Measurements from ENCODE around the gene RPS6KA1. TPM values are rescaled to one million over a fixed set of nuclear protein-coding genes. Genes with fewer than 3 reads are reported as not detected.

RPS6KA1 gene
- total and polyA plus RNA-seq, 11 donors: 1.1 to 24.4 (median 3.5) TPM

GRCh38 chr1:26597629-26598039 lies 68.1 kb downstream of the RPS6KA1 start:
- no peaks in the 10 kb centered on the region for H3K36me3 ChIP-seq
- H3K27ac ChIP-seq: no peak overlapping the region
- no peak overlapping the region for H3K4me3 ChIP-seq
- no peaks in the 10 kb centered on the region for H3K9me3 ChIP-seq
- WGBS, 4 donors: 8 to 13% (median 9%) methylated on average over 2 of the region's 2 CpGs
- intact Hi-C loops (cut with DNase I): no loop called here
- DNase-seq (no peak), ATAC-seq (no peak)
- TF ChIP-seq POLR2A (IDR thresholded peaks at IDR 0.05): no peak
- TF ChIP-seq CTCF (IDR thresholded peaks at IDR 0.05): peak; percentile 56 to 76 (median 68)
- H3K27me3 ChIP-seq: no peaks in the 10 kb centered on the region
- H3K4me1 ChIP-seq: peaks cover 0 to 23% (median 0%) of the 10 kb centered on the region in 12 donors

- Histone ChIP-seq H3K27me3 (no peaks in the 10 kb centered on the region), H3K4me3 (no peak overlapping the region), H3K9me3 (no peaks in the 10 kb centered on the region), H3K36me3 (no peaks in the 10 kb centered on the region), H3K27ac (peak overlapping the region in 1 of 12 donors; percentile 3), H3K4me1 (peaks cover 0 to 23% (median 0%) of the 10 kb centered on the region in 12 donors)
- no peak for DNase-seq
- 58 to 68% (median 61%) methylated on average over 3 of the region's 3 CpGs for WGBS, 4 donors
- intact Hi-C loops (cut with DNase I): no loop called here
- TF ChIP-seq CTCF (IDR thresholded peaks at IDR 0.05): no peak
- TF ChIP-seq POLR2A (IDR thresholded peaks at IDR 0.05): no peak
- peak in 1 of 4 donors; percentile 26 for ATAC-seq
Measured at GRCh38 chr1:26598890-26599289, 69.3 kb downstream of the RPS6KA1 start.

- peak in 2 of 5 donors; percentile 35 to 36 for DNase-seq
- Histone ChIP-seq H3K4me3 (no peak overlapping the region), H3K4me1 (peaks cover 0 to 23% (median 0%) of the 10 kb centered on the region in 12 donors), H3K27me3 (no peaks in the 10 kb centered on the region), H3K36me3 (no peaks in the 10 kb centered on the region), H3K9me3 (no peaks in the 10 kb centered on the region), H3K27ac (no peak overlapping the region)
- ATAC-seq: peak in 2 of 4 donors; percentile 28 to 42
- TF ChIP-seq CTCF (IDR thresholded peaks at IDR 0.05) (peak; percentile 79 to 95 (median 90)), POLR2A (IDR thresholded peaks at IDR 0.05) (no peak)
- intact Hi-C loops (cut with DNase I): loop anchor here (1.0 to 10.0 kb wide), 10 partner anchors 74 to 276 kb away; no protein-coding TSS in a partner anchor
- 1 to 2% (median 1%) methylated on average over 2 of the region's 2 CpGs for WGBS, 4 donors
Measured at GRCh38 chr1:26602378-26602959, 72.9 kb downstream of the RPS6KA1 start.

- 71 to 81% (median 72%) methylated on average over 4 of the region's 4 CpGs for WGBS, 4 donors
- no peaks in the 10 kb centered on the region for H3K27me3 ChIP-seq
- H3K4me1 ChIP-seq: peaks cover 0 to 12% (median 0%) of the 10 kb centered on the region in 12 donors
- no peaks in the 10 kb centered on the region for H3K36me3 ChIP-seq
- ATAC-seq (no peak), DNase-seq (no peak)
- H3K9me3 ChIP-seq: no peaks in the 10 kb centered on the region
- intact Hi-C loops (cut with DNase I): loop anchor here (1.0 to 10.0 kb wide), 9 partner anchors 73 to 275 kb away; no protein-coding TSS in a partner anchor
- no peak for TF ChIP-seq POLR2A (IDR thresholded peaks at IDR 0.05)
- no peak for TF ChIP-seq CTCF (IDR thresholded peaks at IDR 0.05)
- H3K4me3 ChIP-seq: no peak overlapping the region
- H3K27ac ChIP-seq: no peak overlapping the region
Measured at GRCh38 chr1:26603856-26604255, 74.3 kb downstream of the RPS6KA1 start.
